SK-N-SH (cell line): Measurements from ENCODE around the gene JPT2. TPM values are rescaled to one million over a fixed set of nuclear protein-coding genes. Genes with fewer than 3 reads are reported as not detected.

Source experiments
- CTCF ChIA-PET: fragments of 300-600, 350-600 bp; formaldehyde crosslinking; extraction: SDS; loops from one replicate; lab custom pipeline; 2021; lab: Yijun Ruan, JAX
- POLR2A ChIA-PET: fragments of 350-600 bp; sonication (Branson Sonifier 250); formaldehyde crosslinking; extraction: SDS; loops from one replicate; lab custom pipeline; 2020; ENCODE audit warnings: antibody characterized with exemption, inconsistent platforms; lab: Yijun Ruan, JAX
- DNase-seq: peaks from one replicate; pipeline ENCODE4 v3.0.0; 2012
- H2AFZ ChIP-seq: fragments of 200-600 bp; sonication (generic); 2 replicates; pipeline ENCODE4 v1.8.1; 2016; ENCODE audit warnings: antibody characterized with exemption, mild to moderate bottlenecking, low read depth
- H3F3A ChIP-seq: fragments of 200-600 bp; sonication (generic); replicated peaks from 2 replicates; pipeline ENCODE3; 2016; ENCODE audit warnings: antibody characterized with exemption, mild to moderate bottlenecking; ENCODE audit not compliant: insufficient read depth
- H3K27ac ChIP-seq, 2 experiments: fragments of 200-500 bp in 1 of 2; fragments of 200-600 bp in 1 of 2; sonication (Bioruptor generic) in 1 of 2; sonication (generic), shearing (Covaris generic) in 1 of 2; 2 replicates each; pipeline versions ENCODE4 v1.5.1 to v1.6.1; 2014 to 2016; ENCODE audit warnings: low read depth in 2 of 2, inconsistent platforms in 1 of 2, low read length in 1 of 2, mild to moderate bottlenecking in 1 of 2, mixed read lengths in 1 of 2
- H3K27me3 ChIP-seq: fragments of 200-600 bp; sonication (generic), shearing (Covaris generic); 2 replicates; pipeline ENCODE4 v1.6.1; 2016; ENCODE audit warnings: mixed run types; ENCODE audit not compliant: insufficient read depth
- H3K36me3 ChIP-seq, 2 experiments: fragments of 200-500 bp in 1 of 2; fragments of 200-600 bp in 1 of 2; sonication (Bioruptor generic) in 1 of 2; sonication (generic) in 1 of 2; replicated peaks in 1 of 2; 2 replicates each; pipeline versions ENCODE3 to v1.5.1; 2014 to 2016; ENCODE audit warnings: low read length in 1 of 2, mild to moderate bottlenecking in 1 of 2; ENCODE audit not compliant: insufficient read depth in 2 of 2, control insufficient read depth in 1 of 2
- H3K4me1 ChIP-seq, 2 experiments: fragments of 200-500 bp in 1 of 2; fragments of 200-600 bp in 1 of 2; sonication (Bioruptor generic) in 1 of 2; sonication (generic), shearing (Covaris generic) in 1 of 2; 2 replicates each; pipeline versions ENCODE4 v1.5.1 to v1.6.1; 2014 to 2016; ENCODE audit warnings: low read depth in 1 of 2, low read length in 1 of 2, mixed run types in 1 of 2; ENCODE audit not compliant: insufficient read depth in 2 of 2, control insufficient read depth in 1 of 2
- H3K4me2 ChIP-seq: fragments of 200-600 bp; sonication (generic), shearing (Covaris generic); 2 replicates; pipeline ENCODE4 v1.6.1; 2017; ENCODE audit warnings: mixed run types
- H3K4me3 ChIP-seq, 2 experiments: fragments of 200-500 bp in 1 of 2; fragments of 200-600 bp in 1 of 2; sonication (Bioruptor generic) in 1 of 2; sonication (generic), shearing (Covaris generic) in 1 of 2; 2 replicates each; pipeline versions ENCODE4 v1.5.1 to v1.8.1; 2014 to 2016; ENCODE audit warnings: low read depth in 2 of 2, inconsistent platforms in 1 of 2, low read length in 1 of 2, mild to moderate bottlenecking in 1 of 2, mixed read lengths in 1 of 2, moderate library complexity in 1 of 2
- H3K79me2 ChIP-seq: fragments of 200-600 bp; sonication (generic); 2 replicates; pipeline ENCODE4 v1.8.1; 2017; ENCODE audit warnings: mild to moderate bottlenecking; ENCODE audit not compliant: insufficient read depth
- H3K9ac ChIP-seq: fragments of 200-600 bp; sonication (generic); 2 replicates; pipeline ENCODE4 v1.6.1; 2017; ENCODE audit warnings: mixed run types
- H3K9me2 ChIP-seq: fragments of 200-600 bp; sonication (generic); 2 replicates; pipeline ENCODE4 v1.6.1; 2017; ENCODE audit warnings: mixed run types
- H3K9me3 ChIP-seq: fragments of 200-600 bp; sonication (generic); 2 replicates; pipeline ENCODE4 v1.6.1; 2017; ENCODE audit warnings: mixed run types, mild to moderate bottlenecking, moderate library complexity
- H4K20me1 ChIP-seq: fragments of 200-600 bp; sonication (generic); 2 replicates; pipeline ENCODE4 v1.6.1; 2017; ENCODE audit warnings: mild to moderate bottlenecking, mixed run types; ENCODE audit not compliant: insufficient read depth
- CHD2 ChIP-seq: fragments of 150-350 bp; IDR thresholded peaks from 2 replicates; pipeline ENCODE4 v1.6.1; 2018; ENCODE audit warnings: low read length; ENCODE audit not compliant: partially characterized antibody
- ELF1 ChIP-seq: IDR thresholded peaks from 2 replicates; pipeline ENCODE4 v1.4.0; 2012
- EZH2phosphoT487 ChIP-seq: fragments of 200-600 bp; sonication (generic); IDR thresholded peaks from 2 replicates; pipeline ENCODE4 v1.6.1; 2017; ENCODE audit warnings: low read depth, mixed run types, mild to moderate bottlenecking, antibody characterized with exemption, moderate library complexity, borderline replicate concordance
- FOSL2 ChIP-seq: IDR thresholded peaks from 2 replicates; pipeline ENCODE4 v1.4.0; 2012; ENCODE audit warnings: low read depth, mild to moderate bottlenecking, moderate library complexity, borderline replicate concordance
- FOXM1 ChIP-seq: IDR thresholded peaks from 2 replicates; pipeline ENCODE4 v1.4.0; 2012; ENCODE audit warnings: low read depth, mild to moderate bottlenecking
- GATA2 ChIP-seq: sonication (generic); formaldehyde crosslinking; IDR thresholded peaks from 2 replicates; pipeline ENCODE4 v1.5.0; 2020; ENCODE audit warnings: mild to moderate bottlenecking, missing genetic modification reagents
- JUND ChIP-seq: IDR thresholded peaks from 2 replicates; pipeline ENCODE4 v1.4.0; 2012
- MEF2A ChIP-seq: IDR thresholded peaks from 2 replicates; pipeline ENCODE4 v1.4.0; 2012; ENCODE audit warnings: low read depth, borderline replicate concordance
- MXI1 ChIP-seq: IDR thresholded peaks from 2 replicates; pipeline ENCODE4 v1.6.1; 2012; ENCODE audit warnings: mild to moderate bottlenecking, low read depth, low read length, improper control_type of control experiment
- NFIC ChIP-seq: IDR thresholded peaks from 2 replicates; pipeline ENCODE4 v1.4.0; 2012; ENCODE audit warnings: borderline replicate concordance
- POLR2AphosphoS5 ChIP-seq: IDR thresholded peaks from 2 replicates; pipeline ENCODE4 v1.6.1; 2012; ENCODE audit warnings: low read depth, low read length
- RAD21 ChIP-seq: IDR thresholded peaks from 2 replicates; pipeline ENCODE4 v1.6.1; 2012; ENCODE audit warnings: mild to moderate bottlenecking, low read length
- RFX5 ChIP-seq: IDR thresholded peaks from 2 replicates; pipeline ENCODE4 v1.6.1; 2012; ENCODE audit warnings: mild to moderate bottlenecking, improper control_type of control experiment, low read length
- RXRA ChIP-seq: IDR thresholded peaks from 2 replicates; pipeline ENCODE4 v1.4.0; 2012; ENCODE audit warnings: low read depth, mild to moderate bottlenecking, borderline replicate concordance
- SIN3A ChIP-seq: IDR thresholded peaks from 2 replicates; pipeline ENCODE4 v1.6.1; 2012; ENCODE audit warnings: low read depth, mild to moderate bottlenecking, low read length, moderate library complexity, borderline replicate concordance
- SMC3 ChIP-seq: IDR thresholded peaks from 2 replicates; pipeline ENCODE4 v1.6.1; 2012; ENCODE audit warnings: low read depth, low read length, improper control_type of control experiment
- TAF1 ChIP-seq: IDR thresholded peaks from 2 replicates; pipeline ENCODE4 v1.6.1; 2012; ENCODE audit warnings: low read depth, mild to moderate bottlenecking, low read length, moderate library complexity, borderline replicate concordance
- WGBS: methylation state at CpG from one replicate; pipeline ENCODE4 v1.1.6; 2017; ENCODE audit warnings: low lambda C conversion rate; 5-methylcytosine and 5-hydroxymethylcytosine counted together
- polyA plus RNA-seq, 3 experiments: library from polyadenylated mRNA; depleted of rRNA; stranded (reverse); fragments of >200 nt; gene quantifications; 2 replicates each; pipeline ENCODE4 v1.2.3, GENCODE V29; 2012
- TF ChIP-seq, protein P1 (sequence below): IDR thresholded peaks from 2 replicates; pipeline ENCODE4 v1.4.0; 2012; ENCODE audit warnings: low read depth
- TF ChIP-seq, protein P2 (sequence below): IDR thresholded peaks from 2 replicates; pipeline ENCODE4; 2012
- TF ChIP-seq, protein P3 (sequence below): fragments of 150-350 bp; IDR thresholded peaks from 2 replicates; pipeline ENCODE4 v1.6.1; 2016; ENCODE audit warnings: mild to moderate bottlenecking, low read depth, low read length
- TF ChIP-seq, protein P4 (sequence below): fragments of 200-600 bp; sonication (generic); IDR thresholded peaks from 2 replicates; pipeline ENCODE4 v1.6.1; 2017; ENCODE audit warnings: antibody characterized with exemption, mild to moderate bottlenecking, moderate library complexity

The JPT2 gene
- polyA plus RNA-seq, 1 of the 3 experiments (the other 2 are of a cell fraction): 67.4 TPM

- TF ChIP-seq RFX5 (no peak), EZH2phosphoT487 (no peak), SIN3A (no peak), RXRA (no peak), NFIC (no peak)
Measured at GRCh38 chr16:1681032-1681431, 3.0 kb downstream of the JPT2 start (continued).

- CTCF ChIA-PET: interaction anchor here (1.0 kb wide), 1 partner anchor 18 kb away, joined by 3 read pairs; the partner anchor contains the start of gene MAPK8IP3
- Histone ChIP-seq H3K4me2 (no peak overlapping the region), H3K27ac (no peak overlapping the region), H3K9ac (no peak overlapping the region), H3K9me2 (no peaks in the 10 kb centered on the region), H2AFZ (no peak overlapping the region), H3K36me3 (peaks cover 41 to 52% of the 10 kb centered on the region in 2 experiments), H3F3A (peaks cover 22% of the 10 kb centered on the region), H3K4me3 (no peak overlapping the region), H3K79me2 (peaks cover 88% of the 10 kb centered on the region), H3K4me1 (0 out of 4 replicates have a peak, but pooled peaks cover 0 to 16% of the 10 kb centered on the region in 2 experiments), H4K20me1 (peaks cover 28% of the 10 kb centered on the region; the same call in 1 of the 2 replicates), H3K27me3 (no peaks in the 10 kb centered on the region), H3K9me3 (no peaks in the 10 kb centered on the region)
- 84% methylated on average over 14 of the region's 17 CpGs for WGBS
- POLR2A ChIA-PET: no interaction called here
- no peak for DNase-seq
- no peak for TF ChIP-seq POLR2AphosphoS5
- no peak for TF ChIP-seq ELF1
- no peak for TF ChIP-seq CHD2
- TF ChIP-seq, protein P1, sequence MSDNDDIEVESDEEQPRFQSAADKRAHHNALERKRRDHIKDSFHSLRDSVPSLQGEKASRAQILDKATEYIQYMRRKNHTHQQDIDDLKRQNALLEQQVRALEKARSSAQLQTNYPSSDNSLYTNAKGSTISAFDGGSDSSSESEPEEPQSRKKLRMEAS: no peak
- no peak for TF ChIP-seq GATA2
- no peak for TF ChIP-seq TAF1
- TF ChIP-seq, protein P2, sequence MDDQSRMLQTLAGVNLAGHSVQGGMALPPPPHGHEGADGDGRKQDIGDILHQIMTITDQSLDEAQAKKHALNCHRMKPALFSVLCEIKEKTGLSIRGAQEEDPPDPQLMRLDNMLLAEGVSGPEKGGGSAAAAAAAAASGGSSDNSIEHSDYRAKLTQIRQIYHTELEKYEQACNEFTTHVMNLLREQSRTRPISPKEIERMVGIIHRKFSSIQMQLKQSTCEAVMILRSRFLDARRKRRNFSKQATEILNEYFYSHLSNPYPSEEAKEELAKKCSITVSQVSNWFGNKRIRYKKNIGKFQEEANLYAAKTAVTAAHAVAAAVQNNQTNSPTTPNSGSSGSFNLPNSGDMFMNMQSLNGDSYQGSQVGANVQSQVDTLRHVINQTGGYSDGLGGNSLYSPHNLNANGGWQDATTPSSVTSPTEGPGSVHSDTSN: no peak
- TF ChIP-seq RFX5: no peak
- TF ChIP-seq, protein P3, sequence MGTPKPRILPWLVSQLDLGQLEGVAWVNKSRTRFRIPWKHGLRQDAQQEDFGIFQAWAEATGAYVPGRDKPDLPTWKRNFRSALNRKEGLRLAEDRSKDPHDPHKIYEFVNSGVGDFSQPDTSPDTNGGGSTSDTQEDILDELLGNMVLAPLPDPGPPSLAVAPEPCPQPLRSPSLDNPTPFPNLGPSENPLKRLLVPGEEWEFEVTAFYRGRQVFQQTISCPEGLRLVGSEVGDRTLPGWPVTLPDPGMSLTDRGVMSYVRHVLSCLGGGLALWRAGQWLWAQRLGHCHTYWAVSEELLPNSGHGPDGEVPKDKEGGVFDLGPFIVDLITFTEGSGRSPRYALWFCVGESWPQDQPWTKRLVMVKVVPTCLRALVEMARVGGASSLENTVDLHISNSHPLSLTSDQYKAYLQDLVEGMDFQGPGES: no peak
- TF ChIP-seq FOXM1: no peak
- no peak for TF ChIP-seq JUND
- TF ChIP-seq SMC3: no peak
- TF ChIP-seq MXI1: no peak
- TF ChIP-seq FOSL2: no peak
- TF ChIP-seq SIN3A: no peak
- TF ChIP-seq, protein P4, sequence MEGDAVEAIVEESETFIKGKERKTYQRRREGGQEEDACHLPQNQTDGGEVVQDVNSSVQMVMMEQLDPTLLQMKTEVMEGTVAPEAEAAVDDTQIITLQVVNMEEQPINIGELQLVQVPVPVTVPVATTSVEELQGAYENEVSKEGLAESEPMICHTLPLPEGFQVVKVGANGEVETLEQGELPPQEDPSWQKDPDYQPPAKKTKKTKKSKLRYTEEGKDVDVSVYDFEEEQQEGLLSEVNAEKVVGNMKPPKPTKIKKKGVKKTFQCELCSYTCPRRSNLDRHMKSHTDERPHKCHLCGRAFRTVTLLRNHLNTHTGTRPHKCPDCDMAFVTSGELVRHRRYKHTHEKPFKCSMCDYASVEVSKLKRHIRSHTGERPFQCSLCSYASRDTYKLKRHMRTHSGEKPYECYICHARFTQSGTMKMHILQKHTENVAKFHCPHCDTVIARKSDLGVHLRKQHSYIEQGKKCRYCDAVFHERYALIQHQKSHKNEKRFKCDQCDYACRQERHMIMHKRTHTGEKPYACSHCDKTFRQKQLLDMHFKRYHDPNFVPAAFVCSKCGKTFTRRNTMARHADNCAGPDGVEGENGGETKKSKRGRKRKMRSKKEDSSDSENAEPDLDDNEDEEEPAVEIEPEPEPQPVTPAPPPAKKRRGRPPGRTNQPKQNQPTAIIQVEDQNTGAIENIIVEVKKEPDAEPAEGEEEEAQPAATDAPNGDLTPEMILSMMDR: no peak
- TF ChIP-seq MEF2A: no peak
- TF ChIP-seq RAD21: no peak
Measured at GRCh38 chr16:1687427-1688316, 9.6 kb downstream of the JPT2 start.
